ENCODE data around the gene ADAMTSL5. TPM values are rescaled to one million over a fixed set of nuclear protein-coding genes. Genes with fewer than 3 reads are reported as not detected.

Gene ADAMTSL5
- total RNA-seq, 4 donors from 2014 or later, result 0.46 to 7.0 (median 4.6) TPM

- H3K4me3 ChIP-seq (ENCODE audit: low read depth, poor library complexity, severe bottlenecking), result no peak overlapping the region
- DNase-seq (ENCODE audit: low spot score in 2 of 2), result no peak
- intact Hi-C loops (cut with DNase I; ENCODE audit: low total_unique reads), result no loop called here
- 92 to 95% methylated on average over 43 to 46 of the region's 56 CpGs for WGBS, 2 donors
- TF ChIP-seq CTCF (IDR thresholded peaks at IDR 0.05) (no peak), POLR2A (IDR thresholded peaks at IDR 0.05) (no peak)
Measured at GRCh38 chr19:1486720-1487575, 25.9 kb downstream of the ADAMTSL5 start.

- WGBS, 2 donors, result 88 to 89% methylated on average over 23 of the region's 23 CpGs
- DNase-seq (ENCODE audit: low spot score in 2 of 2), result no peak
- no peak for TF ChIP-seq POLR2A (IDR thresholded peaks at IDR 0.05)
- no peak overlapping the region for H3K4me3 ChIP-seq (ENCODE audit: low read depth, poor library complexity, severe bottlenecking)
- intact Hi-C loops (cut with DNase I; ENCODE audit: low total_unique reads), result no loop called here
Measured at GRCh38 chr19:1483979-1484428, 28.8 kb downstream of the ADAMTSL5 start.

- intact Hi-C loops (cut with DNase I; ENCODE audit: low total_unique reads), result no loop called here
- no peak for DNase-seq (ENCODE audit: low spot score in 2 of 2)
- no peak overlapping the region for H3K4me3 ChIP-seq (ENCODE audit: low read depth, poor library complexity, severe bottlenecking)
- TF ChIP-seq CTCF (IDR thresholded peaks at IDR 0.05), result no peak
- TF ChIP-seq POLR2A (IDR thresholded peaks at IDR 0.05), result no peak
- 87 to 91% methylated on average over 42 to 66 of the region's 77 CpGs for WGBS, 2 donors
Measured at GRCh38 chr19:1483131-1483978, 29.5 kb downstream of the ADAMTSL5 start.

- no peak for DNase-seq (ENCODE audit: low spot score in 2 of 2)
- WGBS, 2 donors, result 79 to 81% methylated on average over 26 to 35 of the region's 37 CpGs
- no peak for TF ChIP-seq CTCF (IDR thresholded peaks at IDR 0.05)
- TF ChIP-seq POLR2A (IDR thresholded peaks at IDR 0.05), result no peak
- intact Hi-C loops (cut with DNase I; ENCODE audit: low total_unique reads), result no loop called here
- no peak overlapping the region for H3K4me3 ChIP-seq (ENCODE audit: low read depth, poor library complexity, severe bottlenecking)
Measured at GRCh38 chr19:1482361-1483130, 30.3 kb downstream of the ADAMTSL5 start.

- no peak for TF ChIP-seq CTCF (IDR thresholded peaks at IDR 0.05)
- TF ChIP-seq POLR2A (IDR thresholded peaks at IDR 0.05), result no peak
- 85 to 93% methylated on average over 16 to 17 of the region's 36 CpGs for WGBS, 2 donors
- intact Hi-C loops (cut with DNase I; ENCODE audit: low total_unique reads), result no loop called here
- no peak overlapping the region for H3K4me3 ChIP-seq (ENCODE audit: low read depth, poor library complexity, severe bottlenecking)
- no peak for DNase-seq (ENCODE audit: low spot score in 2 of 2)
Measured at GRCh38 chr19:1481893-1482360, 30.9 kb downstream of the ADAMTSL5 start.

Data from lower leg skin (tissue), 4 donors.